GM19395 (cell line): ENCODE measurements around the gene EPHB1.
"Not testable (repeated sequence)": the region's sequence is repeated elsewhere in the genome, so short reads cannot be mapped to it uniquely, and the experiment has no call there.

Source experiments
- ATAC-seq: cut with Tn5 transposase; IDR thresholded peaks from one replicate; pipeline ENCODE4 v1.9.1; 2021; ENCODE audit warnings: mild to moderate bottlenecking, moderate library complexity; ENCODE audit not compliant: unreplicated experiment

EPHB1 gene

DNA sequence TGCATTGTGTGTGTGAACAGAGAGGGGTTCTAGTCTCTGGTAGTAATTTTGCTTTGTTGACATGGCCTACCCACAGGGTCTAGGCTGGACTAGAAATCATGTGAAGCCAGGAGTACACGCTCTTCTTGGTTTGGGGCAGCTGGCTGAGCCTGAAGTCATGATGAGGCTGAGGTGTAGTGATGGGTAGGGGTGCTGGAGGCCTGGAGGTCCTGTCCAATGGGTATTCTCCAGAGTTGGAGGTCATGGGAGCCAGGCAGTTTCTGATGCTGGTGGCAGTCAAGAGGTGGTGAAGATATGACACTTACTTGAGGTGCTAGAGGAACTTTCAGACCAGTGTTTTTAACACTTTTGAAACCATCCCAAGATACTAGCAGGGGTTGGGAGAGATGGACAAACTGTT is 18.5 kb upstream of the EPHB1 start:
- no peak for ATAC-seq

DNA sequence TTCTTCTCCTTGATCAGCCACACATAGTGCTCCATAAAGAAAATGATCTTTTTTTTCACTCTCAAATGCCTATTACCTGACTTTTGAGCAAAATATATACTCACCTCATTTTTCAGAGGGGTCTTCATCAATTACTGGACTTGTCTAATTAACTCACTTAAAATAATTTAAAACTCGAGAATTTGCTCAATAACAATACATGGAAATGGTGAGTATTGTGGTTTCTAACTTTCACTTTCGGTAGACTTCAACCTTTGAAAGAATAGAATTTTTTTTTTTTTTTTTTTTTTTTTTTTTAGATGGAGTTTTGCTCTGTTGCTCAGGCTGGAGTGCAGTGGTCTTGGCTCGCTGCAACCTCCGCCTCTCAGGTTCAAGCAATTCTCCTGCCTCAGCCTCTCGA is 17.7 kb upstream of the EPHB1 start:
- ATAC-seq = no peak

DNA sequence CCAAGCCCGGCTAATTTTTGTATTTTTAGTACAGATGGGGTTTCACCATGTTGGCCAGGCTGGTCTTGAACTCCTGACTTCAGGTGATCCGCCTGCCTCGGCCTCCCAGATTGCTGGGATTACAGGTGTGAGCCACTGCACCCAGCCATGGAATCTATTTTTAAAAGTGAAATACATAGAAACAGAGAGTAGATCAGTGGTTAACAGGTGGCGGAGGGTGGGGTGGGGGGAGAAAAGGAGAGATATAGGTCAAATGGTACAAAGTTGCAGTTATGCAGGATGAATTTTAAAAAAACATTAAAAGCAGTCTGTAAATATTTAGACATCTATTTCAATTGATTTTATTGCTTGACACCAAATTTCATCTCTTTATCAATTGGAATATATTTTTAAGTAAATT is 6.8 kb upstream of the EPHB1 start:
- ATAC-seq = not testable (repeated sequence)

DNA sequence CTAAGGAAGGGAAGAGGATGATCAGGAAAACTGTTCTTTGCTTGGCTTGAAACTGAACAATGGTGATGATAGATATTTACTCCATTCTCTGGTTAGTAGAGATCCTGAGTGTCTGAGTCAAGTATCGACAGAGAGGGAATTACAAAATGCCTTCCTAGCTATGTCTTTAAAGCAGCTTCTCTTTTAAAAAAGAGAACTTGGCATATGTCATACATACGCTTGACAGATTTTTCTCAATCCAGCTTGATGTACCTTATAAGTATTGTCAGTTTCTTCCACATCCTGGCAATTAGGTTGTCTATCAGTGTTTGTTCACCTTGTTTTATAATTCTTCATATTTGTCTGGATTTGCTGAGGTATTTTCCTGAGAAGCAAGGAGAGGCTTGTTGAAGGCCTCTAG is 5.0 kb upstream of the EPHB1 start:
- ATAC-seq = no peak

DNA sequence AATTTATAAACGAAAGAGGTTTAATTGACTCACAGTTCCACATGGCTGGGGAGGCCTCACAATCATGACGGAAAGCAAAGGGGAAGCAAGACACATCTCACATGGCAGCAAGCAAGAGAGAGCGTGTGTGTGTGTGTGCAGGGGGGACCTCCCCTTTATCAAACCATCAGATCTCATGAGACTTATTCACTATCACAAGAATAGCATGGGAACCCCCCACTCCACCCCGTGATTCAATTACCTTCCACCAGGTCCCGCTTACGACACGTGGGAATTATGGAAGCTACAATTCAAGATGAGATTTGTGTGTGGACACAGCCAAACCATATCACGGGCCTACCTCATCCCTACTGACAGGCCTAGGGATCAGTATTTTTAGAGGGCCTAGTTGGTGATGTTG is 3.1 kb upstream of the EPHB1 start:
- ATAC-seq = no peak

DNA sequence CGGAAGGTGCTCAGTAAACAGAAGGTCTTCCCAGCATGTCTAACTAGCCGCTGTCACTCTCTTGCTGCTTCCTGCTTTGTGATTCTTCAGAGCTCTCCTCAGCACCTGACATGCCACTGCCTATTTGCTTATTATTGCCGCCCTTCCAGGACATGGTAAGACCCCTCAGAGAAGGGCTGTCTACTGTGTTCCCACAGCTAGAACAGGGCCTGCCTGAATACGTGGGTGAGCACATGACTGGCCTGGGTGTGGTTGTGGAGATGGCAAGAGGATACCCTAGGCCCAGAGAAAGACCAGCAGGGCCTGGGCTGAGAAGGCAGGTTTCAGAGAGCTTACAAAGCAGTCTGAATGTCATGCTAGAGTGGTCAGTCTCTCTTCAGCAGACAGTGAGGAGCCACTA is 2.4 kb upstream of the EPHB1 start:
- no peak for ATAC-seq

DNA sequence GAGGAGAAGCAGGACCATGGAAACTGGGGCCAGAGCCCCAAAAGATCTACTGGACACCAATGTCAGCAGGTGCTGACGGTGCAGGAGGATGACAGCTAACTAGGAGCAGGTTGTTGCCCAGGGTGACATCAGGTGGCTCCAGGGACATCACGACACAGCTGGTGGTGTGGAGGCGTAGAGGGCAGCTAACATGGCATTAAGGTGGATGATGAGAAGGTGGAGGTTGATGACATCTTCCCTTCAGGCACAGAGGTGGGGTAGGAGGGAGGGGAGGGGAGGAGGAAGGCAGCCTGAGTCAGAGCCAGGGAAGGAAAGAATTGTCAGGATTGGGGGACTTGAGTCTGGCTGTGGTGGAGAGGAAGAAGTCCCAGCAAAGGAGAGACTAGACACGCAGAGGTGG is 1.5 kb upstream of the EPHB1 start:
- ATAC-seq = no peak

DNA sequence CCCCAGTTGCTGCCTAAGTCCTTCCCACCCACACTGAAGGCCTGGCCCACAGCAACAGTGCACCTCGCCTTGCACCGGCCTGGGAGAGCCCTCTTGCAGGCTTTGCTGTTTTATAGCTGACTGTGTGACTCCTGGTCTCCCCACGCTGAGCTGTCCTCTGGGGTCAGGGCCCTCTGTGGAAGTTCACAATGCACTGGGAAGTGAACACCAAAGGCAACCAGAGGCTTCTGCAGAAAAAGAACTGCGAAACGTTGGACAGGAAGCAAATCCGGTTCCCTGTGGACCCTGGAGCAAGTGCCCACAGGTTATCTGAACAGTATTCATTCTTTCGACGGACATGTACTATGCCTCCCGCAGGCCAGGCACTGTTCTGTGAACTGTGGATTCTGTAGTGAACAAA is 737 bp upstream of the EPHB1 start:
- no peak for ATAC-seq

DNA sequence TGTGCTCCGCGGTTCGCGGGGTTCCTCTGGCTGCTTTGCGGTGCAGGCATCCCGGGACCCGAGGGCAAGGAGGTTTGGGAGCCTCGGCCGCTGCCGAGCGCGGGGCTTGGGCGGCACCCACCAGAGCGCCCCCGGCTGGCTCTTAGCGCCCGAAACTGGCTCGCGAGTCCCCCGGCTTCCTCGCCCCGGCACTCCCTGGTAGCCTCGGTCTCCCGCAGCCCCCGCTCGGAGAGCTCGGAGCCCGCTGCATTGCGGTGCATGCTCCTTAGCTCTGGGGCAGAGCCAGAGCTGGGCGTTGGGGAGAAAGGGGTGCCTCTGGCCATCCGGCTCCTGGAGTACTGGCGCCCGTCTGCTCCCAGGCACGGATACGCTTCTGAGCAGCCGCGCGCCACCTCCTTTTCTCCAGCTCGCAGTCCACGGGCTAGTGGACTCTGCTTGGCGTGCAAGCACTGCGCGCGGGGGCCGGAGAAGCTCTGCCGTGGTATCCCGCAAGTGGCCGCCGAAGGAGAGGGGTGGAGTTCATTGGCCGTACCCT is 753 bp downstream of the EPHB1 start:
- ATAC-seq = peak; percentile 7

DNA sequence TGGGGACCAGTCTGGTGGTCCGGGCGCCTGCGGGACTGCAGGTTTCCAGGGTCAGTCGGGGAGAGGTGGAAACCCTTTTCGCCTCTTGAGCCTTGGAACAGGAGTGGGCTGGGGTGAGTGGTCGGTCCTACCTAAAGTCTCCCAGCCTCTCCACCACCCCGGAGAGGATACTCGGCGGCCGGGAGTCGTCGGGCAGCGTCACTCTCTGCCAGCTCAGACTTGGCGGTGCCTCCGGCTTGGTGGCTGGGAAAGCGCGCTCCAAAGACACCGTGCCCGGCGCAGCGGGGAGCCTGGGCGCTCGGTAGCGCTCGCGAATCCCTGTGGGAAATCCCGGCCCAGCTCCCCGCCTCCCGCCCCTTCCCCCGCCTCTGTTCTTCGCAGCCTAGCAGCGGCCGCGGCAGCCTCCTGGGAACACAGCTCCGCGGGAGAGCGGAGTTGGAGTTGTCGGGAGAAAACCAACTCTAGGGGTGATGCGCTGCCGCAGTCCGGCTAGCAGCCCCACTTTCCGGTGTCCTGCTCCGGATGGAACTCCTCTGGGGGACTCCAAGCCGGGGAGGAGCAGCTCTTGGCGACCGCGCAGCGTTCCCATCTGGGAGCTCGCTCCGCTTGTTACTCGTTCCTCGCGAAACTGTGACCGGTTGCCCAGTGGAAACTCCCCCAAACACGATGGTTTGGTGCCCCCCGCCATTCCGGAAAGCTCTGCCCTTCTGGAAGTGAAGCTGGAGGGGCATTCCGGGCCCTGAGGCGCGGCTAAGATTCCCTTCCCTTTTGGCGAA is 1.4 kb downstream of the EPHB1 start:
- no peak for ATAC-seq

DNA sequence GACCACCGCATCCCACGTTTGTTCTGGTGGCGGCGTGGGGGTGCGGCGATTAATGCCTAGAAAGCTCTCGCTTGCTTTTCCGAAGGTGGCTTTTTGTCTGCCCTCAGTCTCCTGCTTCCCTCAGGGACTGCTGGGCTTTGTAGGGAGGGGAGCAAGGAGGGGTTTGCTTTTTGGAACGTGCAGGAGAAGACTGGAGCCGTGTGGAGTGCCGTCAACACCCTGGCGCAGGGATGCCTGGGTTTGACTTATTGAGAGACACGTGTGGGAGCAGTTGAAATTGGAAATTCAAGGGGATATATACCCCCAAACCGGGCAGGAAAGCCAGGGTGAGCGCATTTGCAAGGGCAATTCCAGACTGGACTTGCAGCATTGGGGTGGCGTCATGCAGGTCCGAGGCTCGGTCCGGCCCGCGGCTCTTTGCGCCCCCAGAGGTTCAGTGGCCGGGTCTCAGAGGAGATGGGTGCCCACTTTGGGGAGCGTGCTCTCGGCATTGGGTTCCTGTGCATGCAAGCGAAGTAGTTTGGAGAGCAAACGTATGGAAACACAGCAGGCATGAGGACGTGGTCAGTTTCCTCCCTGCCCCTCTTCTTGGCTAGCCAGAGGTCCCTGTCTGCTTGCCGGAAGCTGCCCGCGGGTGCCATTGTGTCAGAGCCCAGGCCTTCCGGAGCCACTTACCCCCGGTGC is 2.1 kb downstream of the EPHB1 start:
- no peak for ATAC-seq

DNA sequence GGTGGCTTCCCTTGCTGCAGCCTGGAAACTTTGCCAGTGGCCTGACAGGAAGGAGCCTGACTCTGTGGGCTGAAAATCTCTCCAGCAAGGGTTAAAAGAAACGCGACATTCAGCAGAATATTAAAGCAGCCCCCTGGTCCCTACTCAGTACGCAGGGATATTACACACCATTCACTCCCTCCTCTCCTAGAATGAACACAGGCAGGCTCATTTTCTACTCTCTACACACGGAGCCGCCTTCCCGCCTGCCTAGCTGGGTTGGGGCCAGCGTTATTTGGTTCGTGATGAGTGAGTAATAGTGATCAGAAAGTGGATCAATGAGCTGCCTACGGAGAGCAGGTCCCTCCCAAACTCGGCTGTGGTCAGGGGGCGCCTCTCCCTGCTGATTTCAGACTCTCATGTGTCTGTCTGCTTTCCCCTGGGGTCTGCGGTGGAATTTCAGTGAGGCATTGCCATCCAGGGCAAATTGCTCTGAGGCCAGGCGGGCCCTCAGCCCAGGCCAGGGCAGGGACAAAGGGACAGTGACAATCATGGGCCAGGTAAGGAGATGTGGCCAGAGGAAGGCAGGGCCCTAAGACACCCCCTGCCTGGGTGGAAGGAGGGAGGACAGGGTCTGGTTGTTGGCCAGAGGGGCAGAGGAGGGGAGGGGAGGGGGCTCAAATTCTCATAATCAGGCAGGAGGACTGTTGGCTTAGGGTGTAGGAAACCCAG is 2.8 kb downstream of the EPHB1 start:
- ATAC-seq = no peak

DNA sequence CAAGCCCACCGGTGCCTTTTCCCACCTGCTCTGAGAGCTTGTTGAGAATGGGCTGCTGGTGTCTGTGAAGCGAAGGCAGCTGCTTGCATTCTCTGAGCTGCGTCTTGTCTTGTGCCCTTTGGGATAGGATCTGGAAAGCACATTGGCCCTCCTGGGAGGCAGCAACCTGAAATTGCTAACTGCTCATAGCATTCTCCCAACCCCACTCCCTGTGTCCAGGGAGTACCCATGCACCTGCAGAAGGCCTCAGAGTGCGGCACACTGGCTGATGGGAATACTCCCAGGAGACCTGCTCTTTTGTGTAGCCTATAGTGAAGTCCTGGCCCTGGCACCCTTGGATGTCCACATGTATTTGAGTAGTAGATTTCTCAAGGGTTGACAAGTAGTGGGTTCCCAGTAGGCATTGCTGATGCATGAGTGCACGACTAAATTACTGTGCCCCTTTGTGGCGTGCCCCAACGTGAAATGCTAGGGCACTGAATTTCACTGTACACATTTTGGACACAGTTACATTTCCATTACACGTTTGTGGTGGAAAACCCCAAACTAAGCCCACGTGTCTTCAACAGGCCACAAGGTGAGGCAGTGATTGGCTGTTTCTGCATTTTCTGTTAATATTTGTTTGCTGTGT is 3.7 kb downstream of the EPHB1 start:
- ATAC-seq = no peak

DNA sequence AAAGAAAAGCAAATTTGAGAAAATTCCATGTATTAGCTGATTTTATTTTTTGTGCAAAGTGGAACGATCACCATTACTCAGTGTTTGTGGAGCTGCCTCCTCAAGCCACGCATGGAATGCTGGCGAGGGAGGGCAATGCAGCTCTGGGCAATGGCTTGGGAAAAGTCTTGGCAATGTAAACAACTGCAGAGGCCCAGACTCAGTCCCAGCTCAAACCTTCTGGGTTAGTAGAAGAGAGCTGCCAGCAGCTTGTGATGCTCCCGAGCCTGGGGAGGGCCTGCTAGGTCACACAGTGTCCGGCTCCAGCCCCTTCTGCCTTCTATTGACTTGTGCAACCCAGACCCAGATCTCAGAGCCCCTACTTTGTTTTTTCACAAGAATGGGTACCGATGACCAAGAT is 4.3 kb downstream of the EPHB1 start:
- no peak for ATAC-seq

DNA sequence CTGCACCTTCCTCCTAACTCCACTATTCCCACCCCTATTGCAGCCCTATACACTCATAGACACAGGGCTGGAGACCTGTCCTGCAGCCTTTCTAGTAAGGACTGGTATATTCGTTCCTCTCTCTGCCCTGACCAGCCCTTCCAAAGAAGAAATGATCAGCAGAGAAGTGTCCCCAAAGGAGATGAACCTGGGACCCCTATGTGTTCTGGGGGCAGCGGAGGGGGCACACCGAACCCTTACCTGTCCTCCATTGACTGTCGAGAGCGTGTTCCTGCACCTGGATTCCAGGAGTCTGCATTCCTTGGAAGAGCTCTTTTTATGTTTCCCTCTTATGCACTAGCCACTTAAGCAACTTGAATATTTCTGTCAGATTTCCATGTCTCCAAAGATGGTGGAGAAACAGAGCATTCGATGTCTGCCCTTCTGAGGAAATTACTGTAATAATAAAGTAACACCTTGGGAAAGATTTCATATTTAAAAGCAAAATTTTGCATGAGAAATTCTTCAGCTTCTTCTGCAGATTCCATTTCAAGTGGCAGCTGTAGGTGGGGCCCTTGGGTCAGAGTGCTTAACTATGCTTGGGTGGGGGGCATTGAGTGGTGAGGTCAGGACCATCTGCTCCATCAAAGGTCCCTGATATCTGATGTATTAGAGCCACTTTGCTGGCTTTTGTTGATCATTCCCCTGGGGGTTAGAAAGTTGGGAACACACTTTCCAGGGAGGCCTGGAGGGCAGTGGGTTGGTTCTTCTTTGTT is 6.3 kb downstream of the EPHB1 start:
- ATAC-seq = no peak

DNA sequence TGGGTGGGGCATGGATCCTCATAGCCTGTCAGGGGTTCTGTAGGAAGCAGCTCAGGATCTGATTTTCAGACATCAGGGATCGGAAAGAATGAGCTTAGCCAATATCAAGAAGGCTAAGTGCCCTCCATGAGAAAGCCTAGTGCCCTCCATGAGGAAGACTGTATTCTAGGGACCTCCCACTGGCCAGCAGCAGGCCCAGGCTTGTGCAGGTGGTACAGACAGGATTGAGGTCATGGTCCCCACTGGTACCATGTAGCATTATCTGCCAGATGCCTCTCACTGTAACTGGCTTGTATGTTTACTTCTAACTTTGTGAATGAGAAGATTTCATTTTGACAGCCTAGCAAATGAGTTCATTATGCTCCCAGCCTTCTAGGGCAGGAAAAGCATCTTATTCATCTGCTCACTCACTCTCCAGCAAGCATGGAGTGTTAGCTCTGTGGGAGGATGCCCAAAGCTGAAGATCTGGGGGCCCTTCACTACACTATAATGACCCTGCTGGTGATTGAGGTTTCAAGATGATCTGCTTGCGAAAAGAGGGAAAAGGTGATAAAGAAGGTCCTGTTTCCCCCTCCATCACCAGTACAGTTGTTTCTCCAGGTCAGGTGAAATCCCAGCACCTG is 7.5 kb downstream of the EPHB1 start:
- ATAC-seq = peak; percentile 25

DNA sequence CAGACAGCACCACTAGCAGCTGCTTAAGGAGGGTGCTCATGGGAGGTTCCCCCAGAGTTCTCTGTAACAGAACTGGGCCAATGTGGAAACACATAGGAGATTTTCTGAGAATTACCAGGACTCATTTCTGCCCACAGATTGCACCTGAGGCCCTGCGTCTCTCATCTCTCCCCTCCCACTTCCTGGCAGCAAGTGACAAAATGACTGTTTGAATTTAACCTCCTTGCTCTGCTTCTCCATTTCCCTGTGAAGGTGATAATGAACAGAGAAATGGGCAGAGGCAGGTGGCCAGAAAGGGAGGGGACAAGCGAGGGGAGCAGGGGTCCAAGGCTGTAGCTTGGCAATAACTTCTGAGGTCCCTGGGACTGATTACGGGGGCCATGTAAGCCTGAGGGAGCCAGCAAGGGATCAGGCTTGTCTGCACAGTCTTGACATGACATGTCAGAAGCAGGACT is 8.0 kb downstream of the EPHB1 start:
- ATAC-seq = peak; percentile 70

DNA sequence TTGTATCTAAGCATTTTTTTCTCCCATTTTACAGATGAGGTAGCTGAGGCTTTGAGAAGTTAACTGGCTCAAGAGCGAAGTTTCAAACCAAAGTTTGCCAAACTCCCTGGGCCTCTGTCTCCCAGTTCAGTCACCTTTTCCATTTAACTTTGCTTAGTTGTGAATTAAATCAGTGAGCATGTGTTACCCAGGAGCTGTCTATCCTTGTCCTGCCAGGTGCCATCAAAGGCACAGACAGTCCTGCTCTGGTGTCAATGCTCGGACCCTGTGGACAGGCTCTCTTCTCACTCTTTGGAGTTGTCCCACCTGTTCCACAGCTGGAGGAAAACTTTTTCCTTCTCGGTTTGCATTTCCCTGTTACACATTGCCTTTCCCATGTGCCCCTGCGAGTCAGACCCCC is 8.6 kb downstream of the EPHB1 start:
- ATAC-seq = no peak

DNA sequence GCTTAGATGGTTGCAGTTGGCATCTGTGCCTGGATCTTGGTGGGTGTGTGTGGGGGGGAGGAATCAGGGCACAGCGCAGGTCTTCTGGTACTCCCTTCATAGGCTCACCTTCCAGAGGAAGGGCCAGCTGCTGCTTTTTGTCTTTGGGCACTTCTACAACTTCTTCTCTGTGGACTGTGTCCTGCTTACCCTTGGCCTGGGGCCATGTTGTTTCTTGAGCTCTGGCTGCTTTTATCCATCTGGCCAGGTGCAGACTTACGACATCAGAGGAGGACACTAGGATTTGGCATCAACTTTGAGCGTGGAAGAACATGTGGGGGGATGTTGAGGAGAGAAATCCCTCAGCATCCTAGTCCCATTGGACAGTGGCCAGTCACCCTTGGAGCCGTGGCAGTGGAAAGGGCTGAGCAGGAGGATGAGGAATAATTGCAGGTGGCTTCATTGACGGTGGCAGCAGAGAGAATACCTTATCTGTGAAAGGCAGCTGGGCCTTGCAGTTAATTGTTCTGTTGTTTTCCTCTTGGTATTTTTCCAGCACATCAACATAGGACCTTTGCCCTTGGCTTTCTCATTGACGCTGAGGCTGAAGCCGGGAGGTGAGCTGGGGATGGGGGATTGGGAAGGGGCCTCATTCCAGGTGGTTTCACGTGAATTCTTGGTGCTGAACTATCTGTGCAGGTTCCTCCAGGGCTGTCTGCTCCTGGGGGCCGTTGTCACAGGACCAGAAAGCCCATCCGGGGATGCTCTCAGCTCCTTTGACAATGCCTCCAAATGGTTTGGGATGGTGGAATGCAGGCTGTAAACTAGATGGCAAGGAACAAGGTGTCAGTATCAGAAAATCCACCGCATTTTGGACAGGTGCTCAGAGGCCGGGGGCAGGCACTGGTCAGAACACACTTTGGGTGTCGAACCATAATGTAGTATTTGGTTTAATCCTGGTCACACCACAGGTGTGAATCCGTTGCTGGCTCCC is 9.7 kb downstream of the EPHB1 start:
- ATAC-seq = no peak
